GM12891 (cell line): ENCODE results near the gene CD244.
"Not testable (repeated sequence)": the region's sequence is repeated elsewhere in the genome, so short reads cannot be mapped to it uniquely, and the experiment has no call there.

Source experiments
- DNase-seq: peaks from one replicate; pipeline ENCODE4 v3.0.0; 2011; ENCODE audit warnings: low spot score; ENCODE audit not compliant: insufficient read length
- FAIRE-seq: peaks from 2 replicates; lab custom pipeline; 2011; peaks lifted over from hg19 to GRCh38; lab: Jason Lieb, UNC
- PAX5 ChIP-seq: IDR thresholded peaks from 2 replicates; pipeline ENCODE4 v1.6.1; 2011; ENCODE audit warnings: low read length, moderate library complexity, mild to moderate bottlenecking; ENCODE audit not compliant: insufficient read depth, severe bottlenecking
- POLR2A ChIP-seq: IDR thresholded peaks from 2 replicates; pipeline ENCODE4 v1.6.1; 2011; ENCODE audit warnings: low read depth, low read length, control low read depth
- POLR2AphosphoS5 ChIP-seq: IDR thresholded peaks from 2 replicates; pipeline ENCODE4 v1.6.1; 2011; ENCODE audit warnings: low read depth, low read length, control low read depth
- POU2F2 ChIP-seq: IDR thresholded peaks from 2 replicates; pipeline ENCODE4 v1.6.1; 2011; ENCODE audit warnings: low read depth, mild to moderate bottlenecking, control low read depth, low read length, moderate library complexity
- SPI1 ChIP-seq: IDR thresholded peaks from 2 replicates; pipeline ENCODE4 v1.6.1; 2011; ENCODE audit warnings: low read depth, low read length, control low read depth
- TAF1 ChIP-seq: IDR thresholded peaks from 2 replicates; pipeline ENCODE4 v1.6.1; 2011; ENCODE audit warnings: low read depth, low read length, control low read depth

Gene CD244

DNA sequence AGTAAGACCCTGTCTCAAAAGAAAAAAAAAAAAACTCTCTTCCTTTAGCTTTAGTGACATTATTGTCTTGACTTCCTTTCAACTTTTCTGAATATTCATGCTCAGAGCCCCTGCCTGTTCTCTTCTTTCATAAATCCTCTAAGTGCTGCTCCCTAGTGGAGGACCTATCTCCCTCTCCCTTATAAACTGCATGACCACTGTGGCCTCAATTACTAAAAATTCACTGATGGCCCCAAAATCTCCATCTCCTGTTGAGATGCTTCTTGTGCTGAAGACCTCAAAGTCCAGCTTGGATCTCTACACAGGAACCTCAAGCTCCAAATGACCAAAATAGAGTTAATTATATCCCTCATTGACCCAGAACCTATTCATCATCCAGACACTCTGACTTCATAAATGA lies 14.5 kb upstream of the CD244 start:
- DNase-seq: no peak
- TF ChIP-seq POU2F2 (no peak), SPI1 (no peak), PAX5 (no peak), POLR2AphosphoS5 (no peak), POLR2A (no peak), TAF1 (no peak)
- no peak for FAIRE-seq

DNA sequence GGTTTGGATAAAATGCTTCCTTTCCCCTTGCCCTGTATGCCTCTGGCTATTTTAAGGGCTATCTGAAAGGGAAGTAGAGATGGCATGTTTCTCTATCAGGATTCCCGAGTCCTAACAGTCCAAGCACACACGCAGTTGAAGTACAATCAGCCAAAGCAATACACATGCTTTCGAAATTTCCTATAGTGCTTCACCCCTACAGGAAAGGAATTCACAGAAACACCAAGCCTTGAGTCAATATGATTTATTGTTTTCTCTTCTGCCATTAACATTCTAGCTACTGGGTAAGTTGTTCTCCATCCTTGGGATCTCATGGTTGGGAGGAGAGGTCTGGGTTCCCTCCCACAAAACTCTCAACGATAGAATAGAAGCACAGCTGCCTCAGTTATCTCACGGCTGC lies 13.6 kb upstream of the CD244 start:
- DNase-seq: no peak
- FAIRE-seq: no peak
- TF ChIP-seq POLR2AphosphoS5 (no peak), POLR2A (no peak), SPI1 (no peak), PAX5 (no peak), POU2F2 (no peak), TAF1 (no peak)

DNA sequence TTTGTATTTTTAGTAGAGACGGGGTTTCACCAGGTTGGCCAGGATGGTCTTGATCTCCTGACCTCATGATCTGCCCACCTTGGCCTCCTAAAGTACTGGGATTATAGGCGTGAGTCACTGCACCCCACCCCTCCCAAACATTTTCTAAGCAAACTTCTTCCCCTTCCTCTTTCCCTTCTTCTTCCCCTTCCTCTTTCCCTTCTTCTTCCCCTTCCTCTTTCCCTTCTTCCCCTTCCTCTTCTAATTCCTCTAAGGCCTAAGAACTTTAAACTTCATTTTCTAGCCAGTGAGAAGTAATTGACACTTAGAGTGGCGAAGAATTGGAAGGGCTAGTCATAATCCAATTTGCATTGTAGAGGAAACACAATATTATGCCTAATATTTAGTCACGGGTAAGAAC lies 12.9 kb upstream of the CD244 start:
- not testable (repeated sequence) for DNase-seq, FAIRE-seq

DNA sequence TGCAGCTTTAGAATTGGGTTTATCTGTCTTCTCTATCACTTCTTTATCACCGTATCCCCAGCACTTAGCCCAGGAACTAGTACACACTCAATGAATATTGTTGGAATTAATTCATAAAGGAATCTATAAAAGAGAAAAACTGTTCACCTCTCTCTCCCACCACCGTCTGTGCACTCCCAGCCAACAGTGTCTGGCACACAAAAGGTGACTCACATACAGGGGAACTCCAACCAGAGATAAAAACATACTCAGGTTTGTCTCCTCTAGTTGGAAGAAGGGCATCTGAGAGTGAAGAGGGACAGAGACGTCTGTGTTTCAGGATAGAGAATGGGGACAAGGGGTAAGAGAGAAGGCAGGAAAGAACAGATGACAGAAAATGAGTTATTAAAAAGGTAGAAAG lies 12.2 kb upstream of the CD244 start:
- no peak for TF ChIP-seq PAX5
- no peak for TF ChIP-seq POLR2AphosphoS5
- TF ChIP-seq TAF1: no peak
- no peak for TF ChIP-seq POLR2A
- no peak for TF ChIP-seq POU2F2
- no peak for TF ChIP-seq SPI1
- no peak for FAIRE-seq
- DNase-seq: no peak

DNA sequence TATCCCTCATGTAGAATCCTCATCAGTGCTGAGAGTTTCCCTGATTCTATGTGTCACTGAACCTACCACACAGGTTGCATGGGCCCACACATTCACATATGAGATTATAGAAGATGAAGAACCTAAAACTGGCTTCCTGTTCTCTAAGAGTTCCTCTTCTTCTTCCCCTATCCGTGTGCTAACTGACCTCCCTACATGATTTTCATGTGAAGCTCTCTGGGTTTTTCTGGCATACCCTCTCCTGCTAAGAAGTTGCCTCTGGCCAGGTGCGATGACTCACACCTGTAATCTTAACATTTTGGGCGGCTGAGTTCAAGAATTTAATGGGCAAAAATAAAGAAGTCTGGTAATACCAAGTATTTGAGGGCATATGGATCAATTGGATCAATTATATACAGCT lies 5.5 kb upstream of the CD244 start:
- TF ChIP-seq SPI1 (peak; percentile 42; the same call in 1 of the 2 replicates), POLR2AphosphoS5 (no peak), POLR2A (no peak)
- no peak for DNase-seq
- no peak for FAIRE-seq

DNA sequence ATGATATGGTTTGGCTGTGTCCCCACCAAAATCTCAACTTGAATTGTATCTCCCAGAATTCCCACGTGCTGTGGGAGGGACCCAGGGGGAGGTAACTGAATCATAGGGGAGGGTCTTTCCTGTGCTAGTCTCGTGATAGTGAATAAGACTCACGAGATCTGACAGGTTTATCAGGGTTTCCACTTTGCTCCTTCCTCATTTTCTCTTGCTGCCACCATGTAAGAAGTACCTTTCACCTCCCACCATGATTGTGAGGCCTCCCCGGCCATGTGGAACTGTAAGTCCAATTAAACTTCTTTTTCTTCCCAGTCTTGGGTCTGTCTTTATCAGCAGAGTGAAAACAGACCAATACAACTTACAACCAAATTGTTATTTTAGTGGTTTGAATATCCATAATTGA lies 5.0 kb upstream of the CD244 start:
- not testable (repeated sequence) for DNase-seq, FAIRE-seq

DNA sequence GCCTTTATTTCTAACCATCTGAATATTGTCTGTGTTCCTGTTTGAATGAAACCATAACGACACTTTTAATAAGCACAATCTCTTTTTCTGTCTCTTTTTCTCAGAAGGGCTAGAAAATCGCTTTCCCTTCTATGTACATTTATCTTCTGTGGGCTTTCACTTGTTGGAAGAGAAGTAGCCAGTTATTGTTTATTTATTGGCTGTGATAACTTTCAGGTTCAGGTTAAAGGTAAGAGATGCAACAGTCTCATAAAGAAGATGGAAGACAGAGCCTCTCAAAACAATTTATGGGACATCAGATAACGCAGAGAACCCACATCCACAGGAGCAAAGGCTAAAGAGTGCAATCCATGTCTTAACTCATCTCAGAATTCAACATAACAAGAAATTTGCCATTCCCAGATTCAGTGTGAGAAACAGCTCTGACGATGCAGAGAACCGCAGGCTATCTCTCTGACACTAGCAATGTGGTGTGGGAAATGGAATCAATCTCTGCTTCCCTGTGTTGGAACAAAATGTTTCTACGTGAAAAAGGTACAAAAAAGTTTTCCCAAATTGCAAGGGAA lies 4.1 kb upstream of the CD244 start:
- DNase-seq (no peak), FAIRE-seq (no peak)
- TF ChIP-seq POU2F2 (no peak), POLR2A (no peak), PAX5 (no peak), TAF1 (no peak), POLR2AphosphoS5 (no peak), SPI1 (no peak)

DNA sequence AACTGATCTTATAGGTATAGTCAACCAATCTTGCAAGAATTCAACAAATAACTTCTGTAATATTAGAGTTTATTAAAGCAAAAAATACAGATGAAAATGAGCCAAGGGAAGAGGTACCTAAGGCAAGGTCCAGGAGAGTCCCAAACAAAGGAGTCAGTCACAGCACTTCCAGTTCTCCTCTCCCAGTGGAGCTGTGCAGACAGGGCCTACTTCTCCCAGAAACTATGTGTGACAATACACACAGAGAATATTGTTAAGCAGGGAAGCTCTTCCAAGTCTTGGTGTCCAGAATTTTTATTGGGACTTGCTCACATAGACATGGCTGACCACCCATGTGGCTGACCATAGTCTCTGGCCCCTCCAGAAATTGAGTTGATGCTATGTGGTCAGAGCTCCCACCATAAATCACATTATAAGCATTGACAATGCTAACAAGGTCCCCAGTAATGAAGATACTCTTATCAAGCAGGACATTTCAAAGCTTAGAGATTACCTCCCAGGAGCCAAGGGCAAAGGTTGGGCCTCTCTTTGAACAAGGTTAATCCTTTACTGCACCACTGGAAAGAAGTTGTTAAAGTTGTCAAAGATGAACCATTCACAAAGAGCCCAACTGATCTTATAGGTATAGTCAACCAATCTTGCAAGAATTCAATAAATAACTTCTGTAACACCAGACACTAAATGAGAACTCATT lies 3.5 kb upstream of the CD244 start:
- no peak for DNase-seq
- no peak for FAIRE-seq
- no peak for TF ChIP-seq PAX5
- no peak for TF ChIP-seq TAF1
- no peak for TF ChIP-seq POU2F2
- TF ChIP-seq SPI1: no peak
- no peak for TF ChIP-seq POLR2A
- TF ChIP-seq POLR2AphosphoS5: no peak

DNA sequence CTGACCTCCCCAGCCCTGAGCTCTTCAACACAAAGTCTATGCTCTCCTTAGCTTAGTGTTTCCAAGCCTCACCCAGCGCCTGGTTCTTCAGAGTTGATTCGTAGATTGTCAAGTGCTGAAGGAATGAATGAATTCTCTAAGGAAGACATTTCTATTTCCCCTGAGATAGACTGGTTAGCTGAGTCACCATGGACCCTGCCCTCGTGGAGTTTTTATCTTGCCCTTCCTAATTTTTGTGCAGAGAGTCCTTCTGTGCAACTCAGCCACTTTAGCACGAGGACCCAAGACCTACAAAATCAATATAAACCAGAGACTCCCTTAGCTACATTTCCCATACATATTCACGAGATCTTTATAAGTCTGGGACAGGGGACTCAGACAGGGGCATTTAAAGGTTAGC lies 2.6 kb upstream of the CD244 start:
- FAIRE-seq (no peak), DNase-seq (no peak)
- TF ChIP-seq POLR2AphosphoS5 (no peak), PAX5 (no peak), TAF1 (no peak), SPI1 (no peak), POU2F2 (no peak), POLR2A (no peak)

DNA sequence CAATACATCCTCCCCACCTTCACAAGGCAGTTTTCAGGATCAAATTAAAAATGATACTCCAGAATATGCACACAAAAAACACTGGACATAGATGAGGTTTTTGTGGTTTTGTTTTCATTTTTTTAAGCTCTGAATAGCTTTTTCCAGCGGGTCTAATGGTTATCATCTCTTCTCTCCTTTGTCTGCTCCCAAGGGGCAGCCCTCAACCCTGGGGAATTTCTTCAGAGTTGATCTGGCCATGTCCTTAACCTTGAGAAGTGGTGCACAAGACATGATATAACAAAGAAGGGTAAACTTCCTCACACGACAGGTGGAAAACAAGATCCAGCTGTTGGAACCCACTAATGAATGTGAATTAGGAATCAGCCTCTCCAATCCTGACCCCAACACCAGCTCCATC lies 1.5 kb upstream of the CD244 start:
- TF ChIP-seq POU2F2 (no peak), TAF1 (no peak), PAX5 (no peak), POLR2A (no peak), POLR2AphosphoS5 (no peak), SPI1 (no peak)
- DNase-seq (no peak), FAIRE-seq (no peak)

DNA sequence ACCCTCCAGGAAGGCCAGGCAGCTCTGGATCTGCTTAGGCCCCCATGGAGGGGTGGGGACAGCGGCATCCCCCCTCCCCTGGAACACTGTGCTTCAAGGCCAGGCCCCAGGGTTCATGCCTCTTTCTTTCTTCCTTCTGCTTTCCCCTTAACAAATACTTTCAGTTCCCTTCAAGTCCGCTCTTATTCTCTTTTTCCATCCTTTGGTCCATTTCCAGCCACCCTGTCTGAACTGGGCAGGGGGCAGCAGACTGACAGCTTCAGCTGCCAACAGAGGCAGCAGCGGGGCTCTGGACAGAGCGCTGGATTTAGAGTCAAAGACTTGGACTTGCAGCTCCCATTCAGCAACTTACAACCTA lies 1.1 kb upstream of the CD244 start:
- no peak for TF ChIP-seq POLR2A
- no peak for TF ChIP-seq PAX5
- no peak for TF ChIP-seq POLR2AphosphoS5
- TF ChIP-seq TAF1: no peak
- TF ChIP-seq SPI1: peak; percentile 63
- TF ChIP-seq POU2F2: no peak
- no peak for DNase-seq
- no peak for FAIRE-seq
